ENCODE measurements around the gene ARHGAP26. TPM values are rescaled to one million over a fixed set of nuclear protein-coding genes. Genes with fewer than 3 reads are reported as not detected.

ARHGAP26 gene
- total and polyA plus RNA-seq, 4 donors = 1.8 to 16.7 (median 4.1) TPM

- H3K36me3 ChIP-seq (ENCODE audit: control insufficient read depth in 4 of 4, insufficient read depth in 3 of 4, low read depth in 1 of 4, low read length in 3 of 4) = no peaks in the 10 kb centered on the region
- H3K9ac ChIP-seq (ENCODE audit: low read depth in 1 of 2, low read length in 2 of 2) = no peak overlapping the region
- WGBS = 94% methylated on average over 2 of the region's 2 CpGs
- H3K9me3 ChIP-seq (ENCODE audit: control insufficient read depth in 4 of 4, low read length in 3 of 4) = no peaks in the 10 kb centered on the region
- H3K4me1 ChIP-seq (ENCODE audit: control insufficient read depth in 4 of 4, insufficient read depth in 4 of 4, low read length in 3 of 4) = peaks cover 3 to 11% (median 8%) of the 10 kb centered on the region in 4 donors
- no peaks in the 10 kb centered on the region for H3K27me3 ChIP-seq (ENCODE audit: control insufficient read depth in 4 of 4, insufficient read depth in 4 of 4, low read length in 3 of 4)
- H3K27ac ChIP-seq (ENCODE audit: low read depth in 1 of 2, low read length in 2 of 2) = peak overlapping the region in 1 of 2 donors; percentile 69
- TF ChIP-seq CTCF (IDR thresholded peaks at IDR 0.05; ENCODE audit: low read depth, low read length, missing input control) (no peak), JUND (IDR thresholded peaks at IDR 0.05) (no peak), RXRA (IDR thresholded peaks at IDR 0.05) (no peak), RAD21 (IDR thresholded peaks at IDR 0.05) (no peak), FOXA1 (IDR thresholded peaks at IDR 0.05) (no peak), EGR1 (IDR thresholded peaks at IDR 0.05; ENCODE audit: low read depth in 2 of 2) (no peak), TAF1 (conservative IDR thresholded peaks at IDR 0.05) (no peak), FOXA2 (IDR thresholded peaks at IDR 0.05) (no peak), GABPA (IDR thresholded peaks at IDR 0.05 in 1 of 2, conservative IDR thresholded peaks at IDR 0.05 in 1 of 2) (no peak), REST (IDR thresholded peaks at IDR 0.05) (no peak), YY1 (IDR thresholded peaks at IDR 0.05) (no peak), ZBTB33 (IDR thresholded peaks at IDR 0.05) (no peak), NR2F2 (IDR thresholded peaks at IDR 0.05) (no peak), MAX (IDR thresholded peaks at IDR 0.05) (no peak), ATF3 (IDR thresholded peaks at IDR 0.05) (no peak), HNF4A (conservative IDR thresholded peaks at IDR 0.05) (no peak), HNF4G (IDR thresholded peaks at IDR 0.05) (no peak), SP1 (IDR thresholded peaks at IDR 0.05) (no peak)
- no peak for DNase-seq (ENCODE audit: low spot score)
- H3K4me3 ChIP-seq (ENCODE audit: low read depth in 1 of 3, low read length in 3 of 3) = no peak overlapping the region
These were observed 479.7 kb downstream of the ARHGAP26 start for GRCh38 chr5:143249851-143250250.

Measured in liver (tissue), 9 donors.